HepG2 (cell line): ENCODE measurements around the gene SRRM4. TPM values are rescaled to one million over a fixed set of nuclear protein-coding genes. Genes with fewer than 3 reads are reported as not detected.

ENCODE experiments used
- ATAC-seq: fragments of 200-7000 bp; cut with Tn5 transposase; 3 replicates; pipeline ENCODE4 v1.9.1; 2020; ENCODE audit warnings: mild to moderate bottlenecking, moderate library complexity
- BruUV-seq: library from RNA; stranded (reverse); fragments of 400-500 nt; replicated peaks from 2 replicates; lab custom pipeline; 2021; lab: Mats Ljungman, UMichigan
- CTCF ChIA-PET: fragments of 300-600 bp; formaldehyde crosslinking; extraction: SDS; loops from one replicate; lab custom pipeline; 2021; ENCODE audit warnings: low total read pairs, inconsistent platforms, low intra/inter-chr PET ratio; lab: Yijun Ruan, JAX
- POLR2A ChIA-PET: fragments of 350-600 bp; sonication (Branson Sonifier 250); formaldehyde crosslinking; loops from one replicate; lab custom pipeline; 2020; ENCODE audit warnings: antibody characterized with exemption, inconsistent platforms; lab: Yijun Ruan, JAX
- DNase-seq: peaks from one replicate; pipeline ENCODE4 v3.0.0-alpha.2; 2015; ENCODE audit warnings: low spot score
- FAIRE-seq: peaks from 3 replicates; lab custom pipeline; 2011; peaks lifted over from hg19 to GRCh38; lab: Jason Lieb, UNC
- H2AFZ ChIP-seq: one replicate; pipeline ENCODE4 v1.6.1; 2011; ENCODE audit warnings: low read length, inconsistent platforms
- H3K27ac ChIP-seq: fragments of 300-600 bp; 3 replicates; pipeline ENCODE4 v1.8.0; 2011; ENCODE audit warnings: mixed run types, mild to moderate bottlenecking, mixed read lengths, low read length, inconsistent platforms; ENCODE audit not compliant: insufficient read depth; ENCODE audit errors: extremely low read length
- H3K27me3 ChIP-seq, 2 experiments: fragments of 200-600 bp in 1 of 2; 2 replicates in 1 of 2; 3 replicates in 1 of 2; pipeline versions ENCODE4 v1.6.0 to v1.8.0; 2011; ENCODE audit warnings: low read length in 2 of 2, mild to moderate bottlenecking in 2 of 2, moderate library complexity in 2 of 2, inconsistent platforms in 1 of 2; ENCODE audit not compliant: insufficient read depth in 2 of 2, control insufficient read depth in 1 of 2
- H3K36me3 ChIP-seq, 2 experiments: fragments of 200-600 bp in 1 of 2; replicated peaks in 1 of 2; 2 replicates in 1 of 2; 3 replicates in 1 of 2; pipeline versions ENCODE4 v1.5.1 to v1.8.0; 2011; ENCODE audit warnings: low read length in 2 of 2, inconsistent platforms in 1 of 2; ENCODE audit not compliant: insufficient read depth in 2 of 2, control insufficient read depth in 1 of 2
- H3K4me1 ChIP-seq: 2 replicates; pipeline ENCODE4 v1.5.1; 2012; ENCODE audit warnings: low read length, inconsistent platforms; ENCODE audit not compliant: insufficient read depth
- H3K4me2 ChIP-seq: 2 replicates; pipeline ENCODE4 v1.6.0; 2011; ENCODE audit warnings: low read depth, low read length, inconsistent platforms
- H3K4me3 ChIP-seq, 3 experiments: fragments of 200-600 bp in 1 of 3; sonication (generic), shearing (Covaris generic) in 1 of 3; replicated peaks in 1 of 3; 2 replicates each; pipeline ENCODE4 v1.5.1; 2011 to 2016; ENCODE audit warnings: low read length in 3 of 3, inconsistent platforms in 2 of 3, low read depth in 2 of 3, mild to moderate bottlenecking in 2 of 3, control low read depth in 1 of 3, mixed read lengths in 1 of 3; ENCODE audit not compliant: insufficient read depth in 1 of 3
- H3K79me2 ChIP-seq: one replicate; pipeline ENCODE4 v1.6.1; 2011; ENCODE audit warnings: low read length, inconsistent platforms; ENCODE audit not compliant: insufficient read depth
- H3K9ac ChIP-seq: 2 replicates; pipeline ENCODE4 v1.6.0; 2011; ENCODE audit warnings: mild to moderate bottlenecking, low read depth, low read length, inconsistent platforms; ENCODE audit not compliant: insufficient read depth
- H3K9me3 ChIP-seq: 2 replicates; pipeline ENCODE4 v1.5.1; 2012; ENCODE audit warnings: mild to moderate bottlenecking, low read length
- H4K20me1 ChIP-seq: 2 replicates; pipeline ENCODE4 v1.6.0; 2011; ENCODE audit warnings: inconsistent platforms, mild to moderate bottlenecking, low read length, moderate library complexity; ENCODE audit not compliant: insufficient read depth
- SAP130 ChIP-seq: IDR thresholded peaks from 2 replicates; pipeline ENCODE4 v1.6.1; 2016; ENCODE audit warnings: low read depth
- ZNF503 ChIP-seq: sonication (generic); formaldehyde crosslinking; IDR thresholded peaks from 2 replicates; pipeline ENCODE4 v1.4.0; 2020; ENCODE audit warnings: missing genetic modification reagents
- ZNF713 ChIP-seq: sonication (generic); formaldehyde crosslinking; IDR thresholded peaks from 2 replicates; pipeline ENCODE4 v1.4.0; 2020; ENCODE audit warnings: mild to moderate bottlenecking, missing genetic modification reagents
- WGBS: methylation state at CpG from one replicate; pipeline ENCODE4 v1.1.6; 2017; ENCODE audit warnings: low lambda C conversion rate; 5-methylcytosine and 5-hydroxymethylcytosine counted together
- in situ Hi-C: cut with HindIII; loops from 2 replicates; pipeline ENCODE4 v1.10.0; 2017; ENCODE audit warnings: low pct_unique_long_range_greater_than_20kb; ENCODE audit not compliant: extremely low pct_ligation_motif_present
- intact Hi-C: fragments of 100-400 bp; cut with micrococcal nuclease; formaldehyde crosslinking; loops from one replicate; pipeline ENCODE4 v1.10.0; 2022; ENCODE audit not compliant: unreplicated experiment
- polyA plus RNA-seq, 8 experiments: library from polyadenylated mRNA; depleted of rRNA in 3 of 8; stranded (reverse) in 7 of 8; unstranded in 1 of 8; fragments of >200 nt; fragmentation: Illumina TruSeq in 4 of 8; extraction: Trizol in 4 of 8; gene quantifications; 2 replicates each; pipeline versions ENCODE4 v1.2.1 to v1.2.3, GENCODE V29; 2011 to 2016; ENCODE audit warnings: low read depth in 4 of 8, missing spikeins in 1 of 8, mixed read lengths in 1 of 8; ENCODE audit not compliant: insufficient read depth in 1 of 8
- total RNA-seq, 5 experiments: library from RNA; depleted of rRNA; stranded (reverse); fragments of >200 nt; fragmentation: Illumina TruSeq; extraction: Trizol; gene quantifications; 2 replicates each; pipeline ENCODE4 v1.2.3, GENCODE V29; 2016; ENCODE audit warnings: low read depth in 1 of 5
- TF ChIP-seq, protein P1 (sequence below): fragments of 450-650 bp; IDR thresholded peaks from 2 replicates; pipeline ENCODE4 v1.6.1; 2016

Gene SRRM4
- total and polyA plus RNA-seq, 2 of the 13 experiments (the other 11 are each of a cell fraction or from before 2014, with no cell fraction given) = not detected

DNA sequence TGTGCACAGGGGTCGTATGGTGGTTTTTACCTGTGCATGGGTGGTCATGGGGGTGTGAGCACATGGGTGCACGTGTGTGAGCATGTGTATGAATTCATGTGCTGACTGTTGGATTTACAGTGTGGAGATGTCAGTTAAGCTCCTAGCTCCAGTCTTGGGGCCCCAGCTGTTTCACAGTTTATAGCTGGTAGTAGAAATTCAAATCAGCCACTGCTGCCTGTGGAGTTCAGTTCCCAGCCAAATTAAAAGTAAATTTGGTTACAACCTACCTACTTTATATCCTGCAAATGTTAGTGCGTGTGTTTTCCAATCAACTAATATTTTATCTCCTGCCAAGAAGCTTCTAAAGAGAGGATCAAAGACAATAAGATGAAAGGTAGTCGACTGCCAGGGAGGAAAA, 141.4 kb downstream of the SRRM4 start:
- 0% methylated on average over 4 of the region's 4 CpGs for WGBS
- CTCF ChIA-PET = no interaction called here
- no peak for FAIRE-seq

More for the DNA sequence above, 141.4 kb downstream of the SRRM4 start:
- H3K36me3 ChIP-seq = no peaks in the 10 kb centered on the region
- intact Hi-C loops (no loop called here), in situ Hi-C loops (no loop called here)
- no peaks in the 10 kb centered on the region for H3K9me3 ChIP-seq
- BruUV-seq = no TSS peak
- no peak overlapping the region for H3K4me3 ChIP-seq
- DNase-seq = no peak
- no peaks in the 10 kb centered on the region for H3K79me2 ChIP-seq
- H3K4me1 ChIP-seq = no peaks in the 10 kb centered on the region
- H2AFZ ChIP-seq = no peak overlapping the region
- no peaks in the 10 kb centered on the region for H3K27me3 ChIP-seq
- POLR2A ChIA-PET = no interaction called here
- H3K9ac ChIP-seq = no peak overlapping the region
- no peak overlapping the region for H3K4me2 ChIP-seq
- no peak for ATAC-seq
- H3K27ac ChIP-seq = no peak overlapping the region
- TF ChIP-seq SAP130 (CRISPR knock-in tag) (no peak), ZNF503 (CRISPR knock-in tag) (no peak), ZNF713 (CRISPR knock-in tag) (no peak)
- TF ChIP-seq, protein P1, sequence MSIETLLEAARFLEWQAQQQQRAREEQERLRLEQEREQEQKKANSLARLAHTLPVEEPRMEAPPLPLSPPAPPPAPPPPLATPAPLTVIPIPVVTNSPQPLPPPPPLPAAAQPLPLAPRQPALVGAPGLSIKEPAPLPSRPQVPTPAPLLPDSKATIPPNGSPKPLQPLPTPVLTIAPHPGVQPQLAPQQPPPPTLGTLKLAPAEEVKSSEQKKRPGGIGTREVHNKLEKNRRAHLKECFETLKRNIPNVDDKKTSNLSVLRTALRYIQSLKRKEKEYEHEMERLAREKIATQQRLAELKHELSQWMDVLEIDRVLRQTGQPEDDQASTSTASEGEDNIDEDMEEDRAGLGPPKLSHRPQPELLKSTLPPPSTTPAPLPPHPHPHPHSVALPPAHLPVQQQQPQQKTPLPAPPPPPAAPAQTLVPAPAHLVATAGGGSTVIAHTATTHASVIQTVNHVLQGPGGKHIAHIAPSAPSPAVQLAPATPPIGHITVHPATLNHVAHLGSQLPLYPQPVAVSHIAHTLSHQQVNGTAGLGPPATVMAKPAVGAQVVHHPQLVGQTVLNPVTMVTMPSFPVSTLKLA = peak; percentile 74
- TF ChIP-seq, all 625 proteins: peak for 1
- no peaks in the 10 kb centered on the region for H4K20me1 ChIP-seq
